Calu3 (cell line): ENCODE measurements around the gene MS4A3. TPM values are rescaled to one million over a fixed set of nuclear protein-coding genes. Genes with fewer than 3 reads are reported as not detected.

Experiments used
- BruUV-seq: library from RNA; stranded (reverse); fragments of 400-500 nt; replicated peaks from 2 replicates; lab custom pipeline; 2021; lab: Mats Ljungman, UMichigan
- CTCF ChIA-PET: fragments of 300-600 bp; sonication (Branson Sonifier 250); formaldehyde crosslinking; loops from one replicate; lab custom pipeline; 2022; ENCODE audit warnings: antibody characterized with exemption; lab: Charles Lee
- DNase-seq: peaks from one replicate; pipeline ENCODE4 v3.0.0; 2022
- H3K27ac Mint-ChIP-seq: one replicate; pipeline ENCODE4 v1.8.0; 2022; ENCODE audit warnings: mixed read lengths; ENCODE audit not compliant: unreplicated experiment
- H3K27me3 Mint-ChIP-seq: one replicate; pipeline ENCODE4 v1.8.0; 2022; ENCODE audit warnings: mixed read lengths; ENCODE audit not compliant: unreplicated experiment
- H3K36me3 Mint-ChIP-seq: one replicate; pipeline ENCODE4 v1.8.0; 2022; ENCODE audit warnings: mild to moderate bottlenecking, moderate library complexity, mixed read lengths; ENCODE audit not compliant: insufficient read depth, unreplicated experiment
- H3K4me1 Mint-ChIP-seq: one replicate; pipeline ENCODE4 v1.8.0; 2022; ENCODE audit warnings: mild to moderate bottlenecking, low read depth, mixed read lengths; ENCODE audit not compliant: unreplicated experiment
- H3K4me3 Mint-ChIP-seq: one replicate; pipeline ENCODE4 v1.8.0; 2022; ENCODE audit warnings: mild to moderate bottlenecking, low read depth, moderate library complexity, mixed read lengths; ENCODE audit not compliant: unreplicated experiment
- H3K9me3 Mint-ChIP-seq: one replicate; pipeline ENCODE4 v1.8.0; 2022; ENCODE audit warnings: low read depth, mixed read lengths; ENCODE audit not compliant: unreplicated experiment
- CTCF ChIP-seq: fragments of 200-600 bp; IDR thresholded peaks from one replicate; pipeline ENCODE4 v1.8.0; 2022; ENCODE audit warnings: antibody characterized with exemption; ENCODE audit not compliant: unreplicated experiment
- intact Hi-C: fragments of 100-400 bp; cut with micrococcal nuclease; formaldehyde crosslinking; loops from one replicate; pipeline ENCODE4 v1.10.0; 2022; ENCODE audit not compliant: unreplicated experiment
- total RNA-seq: library from RNA; stranded (reverse); gene quantifications from 2 replicates; pipeline ENCODE4 v1.2.3, GENCODE V29; 2022

The MS4A3 gene
- total RNA-seq, 1 experiment from 2014 or later, result not detected

- intact Hi-C loops, result no loop called here
- BruUV-seq, result no TSS peak
- H3K9me3 Mint-ChIP-seq, result no peaks in the 10 kb centered on the region
Observed at GRCh38 chr11:60084631-60085273, 28.3 kb downstream of the MS4A3 start.

GRCh38 chr11:60085909-60086308 is 29.4 kb downstream of the MS4A3 start:
- intact Hi-C loops, result no loop called here
- no peak overlapping the region for H3K4me3 Mint-ChIP-seq
- no peak overlapping the region for H3K27ac Mint-ChIP-seq
- DNase-seq, result no peak
- no peaks in the 10 kb centered on the region for H3K36me3 Mint-ChIP-seq
- no peaks in the 10 kb centered on the region for H3K4me1 Mint-ChIP-seq
- no TSS peak for BruUV-seq
- no peaks in the 10 kb centered on the region for H3K9me3 Mint-ChIP-seq
- CTCF ChIA-PET, result no interaction called here
- H3K27me3 Mint-ChIP-seq, result no peaks in the 10 kb centered on the region
- TF ChIP-seq CTCF, result no peak

More at GRCh38 chr11:60084631-60085273, 28.3 kb downstream of the MS4A3 start:
- Mint-ChIP-seq H3K36me3 (no peaks in the 10 kb centered on the region), H3K27me3 (no peaks in the 10 kb centered on the region), H3K27ac (no peak overlapping the region), H3K4me1 (no peaks in the 10 kb centered on the region), H3K4me3 (no peak overlapping the region)
- DNase-seq, result no peak
- TF ChIP-seq CTCF, result no peak
- CTCF ChIA-PET, result no interaction called here

- intact Hi-C loops, result no loop called here
- Mint-ChIP-seq H3K4me1 (no peaks in the 10 kb centered on the region), H3K27me3 (no peaks in the 10 kb centered on the region), H3K4me3 (no peak overlapping the region), H3K27ac (no peak overlapping the region), H3K36me3 (no peaks in the 10 kb centered on the region), H3K9me3 (no peaks in the 10 kb centered on the region)
- DNase-seq, result no peak
- CTCF ChIA-PET, result no interaction called here
- BruUV-seq, result no TSS peak
- TF ChIP-seq CTCF, result no peak
Observed at GRCh38 chr11:60087239-60087638, 30.8 kb downstream of the MS4A3 start.

- intact Hi-C loops, result no loop called here
- no peaks in the 10 kb centered on the region for H3K36me3 Mint-ChIP-seq
- H3K27me3 Mint-ChIP-seq, result no peaks in the 10 kb centered on the region
- TF ChIP-seq CTCF, result no peak
- no peak within 1 kb of the TSS for H3K27ac Mint-ChIP-seq
- CTCF ChIA-PET, result no interaction called here
- DNase-seq, result no peak
- no peak within 1 kb of the TSS for H3K4me3 Mint-ChIP-seq
- BruUV-seq, result no TSS peak
- no peaks in the 10 kb centered on the region for H3K4me1 Mint-ChIP-seq
- no peaks in the 10 kb centered on the region for H3K9me3 Mint-ChIP-seq
Observed at GRCh38 chr11:60088364-60088763, 31.9 kb downstream of the MS4A3 start, which contains the start of gene MS4A2. Gene MS4A2 (plus strand): TSS chr11:60088664. CDS start chr11:60088766, 102 bp downstream.
